Measurements from ENCODE around the gene DDI2.
"Not testable (repeated sequence)": the region's sequence is repeated elsewhere in the genome, so short reads cannot be mapped to it uniquely, and the experiment has no call there.

DDI2 gene

DNA sequence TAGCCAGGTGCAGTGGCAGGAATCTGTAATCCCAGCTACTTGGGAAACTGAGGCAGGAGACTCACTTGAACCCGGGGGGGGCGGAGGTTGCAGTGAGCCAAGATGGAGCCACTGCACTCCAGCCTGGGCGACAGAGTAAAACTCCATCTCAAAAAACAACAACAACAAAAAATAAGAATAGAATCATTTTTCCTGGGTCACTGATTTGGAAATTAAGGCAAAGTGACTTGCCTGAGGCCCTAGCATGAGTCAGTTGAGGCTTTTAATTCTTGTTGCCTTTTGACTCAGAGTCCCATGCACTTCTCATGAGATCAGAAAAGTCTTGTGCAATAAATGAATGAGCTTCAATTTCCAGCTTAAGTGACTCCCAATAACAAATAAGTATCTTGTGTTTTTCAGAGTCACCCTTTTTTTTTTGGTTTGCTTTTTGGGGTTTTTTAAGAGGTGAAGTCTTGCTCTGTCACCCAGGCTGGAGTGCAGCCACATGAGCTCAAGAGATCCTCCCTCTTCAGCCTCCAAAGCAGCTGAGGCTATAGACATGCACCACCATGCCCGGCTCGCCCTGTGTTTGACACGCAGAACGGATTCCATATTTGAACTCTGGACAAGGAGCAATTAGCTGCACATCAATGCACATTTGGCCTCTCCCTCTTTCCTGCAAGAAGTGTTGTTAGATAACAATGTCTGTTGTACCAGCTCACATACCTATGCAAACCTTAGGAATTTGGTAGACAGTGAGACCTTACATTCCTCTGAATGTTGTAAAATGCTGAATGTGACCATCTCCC, 63.5 kb downstream of the DDI2 start:
- FAIRE-seq: no peak

DNA sequence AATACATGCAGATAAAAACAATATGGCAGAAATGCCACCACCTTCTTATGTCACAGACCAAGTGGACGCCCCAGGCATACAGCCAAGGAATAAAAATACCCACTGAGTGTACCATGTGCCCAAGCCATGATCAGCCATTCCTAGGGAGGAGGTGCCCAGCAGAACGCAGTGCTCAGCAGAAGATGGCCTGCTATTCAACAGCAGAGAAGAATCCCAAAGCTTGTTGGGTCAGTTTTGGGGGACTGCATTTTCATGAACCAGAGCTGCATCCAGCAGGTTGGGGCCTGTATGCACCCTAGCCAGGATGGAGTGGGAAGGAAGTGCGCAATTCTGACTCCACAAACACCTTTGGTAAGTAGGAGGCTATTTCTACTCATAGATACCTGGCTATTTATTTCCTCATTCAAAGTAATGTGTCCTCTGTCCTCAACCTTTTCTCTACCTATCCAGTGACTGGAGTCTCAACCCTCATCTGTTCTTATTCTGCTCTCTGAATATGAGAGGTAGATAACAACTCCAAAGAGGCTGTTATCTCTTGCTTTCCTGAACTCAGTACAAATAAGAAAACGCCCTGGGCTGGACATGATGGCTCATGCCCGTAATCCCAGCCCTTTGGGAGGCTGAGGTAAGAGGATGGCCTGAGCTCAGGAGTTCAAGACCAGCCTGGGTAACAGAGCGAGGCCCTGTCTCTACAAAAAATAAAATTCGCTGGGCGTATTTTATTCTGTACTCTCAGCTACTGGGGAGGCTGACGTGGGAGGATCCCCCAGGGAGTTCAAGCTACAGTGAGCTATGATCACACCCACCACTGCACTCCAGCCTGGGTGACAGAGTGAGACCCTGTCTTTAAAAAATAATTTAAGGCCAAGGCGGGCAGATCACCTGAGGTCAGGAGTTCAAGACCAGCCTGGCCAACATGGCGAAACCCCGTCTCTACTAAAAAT, 64.4 kb downstream of the DDI2 start:
- no peak for FAIRE-seq

DNA sequence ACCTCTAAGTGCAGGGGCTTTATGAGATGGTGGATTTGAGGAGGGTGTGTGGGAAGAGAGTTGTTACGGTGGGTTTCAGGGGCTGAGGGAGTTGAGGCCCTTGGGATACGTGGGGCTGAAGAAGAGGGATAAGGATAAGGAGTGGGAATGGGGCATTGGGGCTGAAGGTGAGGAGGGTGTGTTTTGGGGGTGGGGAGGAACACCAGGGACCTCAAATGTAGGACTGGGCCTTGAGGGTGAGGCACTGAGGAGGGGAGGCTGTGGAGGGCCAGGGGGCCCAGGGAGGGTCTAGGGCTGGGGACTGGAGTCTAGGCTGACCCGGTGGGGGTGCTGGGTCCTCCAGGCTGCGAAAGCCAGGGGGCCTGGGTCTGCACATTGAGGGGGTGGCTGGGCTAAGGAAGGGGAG, 65.7 kb downstream of the DDI2 start:
- no peak for FAIRE-seq

DNA sequence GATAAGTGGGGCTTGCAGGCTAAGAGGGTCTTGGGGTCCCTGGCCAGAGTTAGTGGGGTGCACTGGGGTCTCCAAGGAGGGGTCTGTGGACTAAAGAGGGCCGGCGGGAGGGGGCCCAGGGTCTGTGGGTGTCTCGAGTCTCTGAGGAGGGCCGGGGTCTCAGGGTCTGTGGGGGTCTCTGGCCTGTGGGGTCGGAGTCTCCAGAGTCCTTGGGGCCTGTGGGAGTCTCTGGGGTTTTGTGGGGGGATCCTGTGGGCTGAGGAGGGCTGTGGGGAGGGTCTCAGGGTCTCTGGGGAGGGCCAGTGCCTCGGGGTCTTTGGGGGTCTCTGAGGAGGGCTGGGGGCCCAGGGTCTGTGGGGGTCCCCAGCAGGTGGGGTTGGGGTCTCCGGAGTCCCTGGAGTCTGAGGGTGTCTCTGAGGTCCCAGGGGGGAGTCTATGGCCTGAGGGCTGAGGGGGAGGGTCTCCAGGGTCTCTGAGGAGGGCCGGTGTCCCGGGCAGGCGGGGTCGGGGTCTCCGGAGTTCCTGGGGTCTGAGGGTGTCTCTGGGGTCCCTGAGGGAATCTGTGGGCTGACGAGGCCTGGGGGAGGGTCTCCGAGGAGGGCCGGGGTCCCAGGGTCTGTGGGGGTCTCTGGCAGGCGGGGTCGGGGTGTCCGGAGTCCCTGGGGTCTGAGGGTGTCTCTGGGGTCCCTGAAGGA, 66.2 kb downstream of the DDI2 start:
- no peak for FAIRE-seq

DNA sequence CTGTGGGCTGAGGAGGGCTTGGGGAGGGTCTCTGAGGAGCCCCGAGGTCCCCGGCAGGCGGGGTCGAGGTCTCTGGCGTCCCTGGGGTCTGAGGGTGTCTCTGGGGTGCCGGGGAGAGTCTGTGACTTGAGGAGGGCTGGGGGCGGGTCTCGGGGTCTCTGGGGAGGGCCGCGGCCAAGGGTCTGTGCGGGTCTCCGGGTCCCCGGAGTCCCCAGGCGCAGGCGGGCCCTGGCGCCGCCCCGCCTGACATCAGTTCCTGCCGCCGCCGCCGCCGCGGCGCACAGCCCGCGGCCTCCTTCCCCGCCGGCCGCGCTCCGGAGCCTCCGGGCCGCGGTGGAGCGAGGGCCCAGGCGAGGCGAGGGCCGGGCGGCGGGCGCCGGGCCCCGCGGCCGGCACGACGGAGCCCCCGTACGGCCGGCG, 66.8 kb downstream of the DDI2 start, which contains the start of gene PLEKHM2:
TSS of gene PLEKHM2 (plus strand) at position 279 of the 420 bp plus-strand sequence. CDS start 239 bp downstream, outside the sequence.
- FAIRE-seq: no peak

DNA sequence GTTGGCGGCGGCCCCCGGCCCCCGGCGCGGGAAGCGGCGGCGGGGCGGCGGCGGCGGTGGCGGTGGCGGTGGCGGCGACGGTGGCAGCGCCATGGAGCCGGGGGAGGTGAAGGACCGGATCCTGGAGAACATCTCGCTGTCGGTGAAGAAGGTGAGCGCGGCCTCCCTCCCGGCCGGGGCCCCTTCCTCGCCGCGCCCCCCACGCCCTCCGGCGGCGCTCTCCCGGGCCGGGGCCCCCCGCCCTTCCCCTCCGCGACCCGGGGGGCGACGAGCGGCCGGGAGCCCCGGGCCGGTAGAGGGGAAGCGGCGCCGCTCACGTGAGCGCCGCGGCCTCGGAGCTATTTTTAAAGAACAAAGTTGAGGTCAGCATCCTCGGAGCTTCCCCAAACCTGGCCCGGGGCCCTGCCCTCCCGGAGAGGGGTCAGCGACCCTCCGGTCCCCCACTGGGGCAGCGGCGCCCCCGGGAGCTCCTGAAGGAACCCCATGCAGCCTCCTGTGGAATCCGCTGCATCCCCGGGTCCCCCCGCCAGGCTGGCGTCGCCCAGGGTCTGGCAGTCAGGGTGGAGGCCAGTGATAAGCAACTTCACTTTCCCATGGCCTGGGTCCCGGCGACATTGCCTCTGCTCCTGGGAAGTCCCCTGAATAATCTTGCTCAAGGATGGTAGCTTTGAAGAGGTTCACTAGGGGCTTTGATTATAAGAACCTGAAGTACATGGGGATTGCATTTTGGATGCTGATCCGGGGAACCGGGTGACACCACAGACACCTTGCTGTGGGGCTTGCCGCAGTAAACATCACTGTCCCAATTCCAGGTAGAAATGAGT, 67.4 kb downstream of the DDI2 start:
- FAIRE-seq: no peak

DNA sequence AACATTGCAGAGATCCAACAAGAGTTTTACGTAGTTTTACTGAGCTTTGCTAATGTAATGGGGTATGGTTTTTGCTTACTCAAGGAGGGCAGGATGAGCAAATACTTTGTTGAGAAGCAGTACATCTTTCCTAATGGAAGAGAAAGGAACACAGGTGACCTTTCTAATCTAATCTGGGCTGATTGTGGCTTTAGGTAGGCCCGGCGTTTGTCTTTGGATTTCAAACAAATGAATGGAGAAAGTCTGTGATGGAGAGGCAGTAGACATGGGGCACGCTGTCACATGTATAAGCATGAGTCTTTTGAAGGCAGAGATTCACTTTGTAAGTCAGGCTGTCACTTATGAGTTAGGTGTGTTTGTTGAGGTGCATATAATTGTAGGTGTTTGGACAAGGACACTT, 68.6 kb downstream of the DDI2 start:
- FAIRE-seq: no peak

DNA sequence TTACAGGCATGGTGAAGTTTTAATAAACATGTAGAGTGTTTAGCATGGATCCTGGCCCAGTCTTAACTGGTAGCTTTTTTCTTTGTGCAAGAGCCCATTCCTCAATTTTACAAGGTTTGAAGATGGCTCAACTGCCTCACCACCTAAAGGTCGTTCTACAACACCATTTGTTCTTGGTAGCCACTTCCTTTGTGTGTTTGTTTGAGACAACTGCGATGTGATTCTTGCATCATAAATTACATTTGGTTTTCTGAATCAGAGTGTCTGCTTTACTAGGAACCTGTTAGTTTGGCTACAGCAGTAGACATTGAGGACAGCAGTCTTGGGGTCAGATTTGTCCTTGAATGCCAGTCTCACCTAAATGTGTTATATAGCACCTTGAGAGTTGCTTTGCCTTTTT, 70.2 kb downstream of the DDI2 start:
- no peak for FAIRE-seq

DNA sequence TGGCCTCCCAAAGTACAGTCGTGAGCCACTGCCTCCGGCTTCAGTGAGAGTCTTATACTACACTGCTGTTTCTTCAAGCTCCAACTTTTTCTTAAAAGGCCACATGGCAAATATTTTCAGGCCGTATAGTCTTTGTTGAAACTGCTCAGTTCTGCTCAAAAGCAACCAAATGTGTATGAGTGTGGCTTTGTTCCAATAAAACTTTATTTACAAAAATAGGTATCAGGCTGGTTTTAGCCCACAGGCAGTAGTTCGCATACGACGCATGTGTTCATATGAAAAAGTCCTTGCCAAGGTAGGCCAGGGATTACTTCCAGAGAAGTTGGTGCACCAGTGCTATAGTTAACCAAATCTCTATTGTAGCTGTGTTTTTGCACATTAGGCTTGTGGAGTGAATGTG, 73.1 kb downstream of the DDI2 start:
- no peak for FAIRE-seq

DNA sequence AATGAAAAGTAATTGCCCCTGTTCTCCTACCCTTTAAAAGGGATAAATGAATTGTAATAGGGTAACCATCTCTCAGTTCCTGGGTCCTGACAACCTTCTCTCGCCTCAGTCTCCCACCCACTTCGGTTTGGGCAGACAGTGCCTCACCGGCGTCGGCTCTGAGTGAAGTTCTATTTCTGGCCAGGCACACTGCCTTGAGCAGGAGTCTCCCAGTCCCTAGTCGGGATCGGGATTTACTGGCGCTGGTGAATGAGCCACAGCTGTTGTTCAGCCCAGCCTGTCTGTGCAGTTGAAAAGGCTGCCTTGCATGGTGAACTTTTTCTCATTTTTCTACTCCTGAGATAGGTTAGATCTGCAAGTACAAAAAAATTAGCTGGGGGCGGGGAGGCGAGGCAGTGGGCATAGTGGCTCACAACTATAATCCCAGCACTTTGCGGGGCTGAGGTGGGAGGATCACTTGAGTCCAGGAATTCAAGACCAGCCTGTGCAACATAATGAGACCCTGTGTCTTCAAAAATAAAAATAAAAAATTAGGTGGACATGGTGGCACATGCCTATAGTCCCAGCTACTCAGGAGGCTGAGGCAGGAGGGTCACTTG, 74.3 kb downstream of the DDI2 start:
- no peak for FAIRE-seq

DNA sequence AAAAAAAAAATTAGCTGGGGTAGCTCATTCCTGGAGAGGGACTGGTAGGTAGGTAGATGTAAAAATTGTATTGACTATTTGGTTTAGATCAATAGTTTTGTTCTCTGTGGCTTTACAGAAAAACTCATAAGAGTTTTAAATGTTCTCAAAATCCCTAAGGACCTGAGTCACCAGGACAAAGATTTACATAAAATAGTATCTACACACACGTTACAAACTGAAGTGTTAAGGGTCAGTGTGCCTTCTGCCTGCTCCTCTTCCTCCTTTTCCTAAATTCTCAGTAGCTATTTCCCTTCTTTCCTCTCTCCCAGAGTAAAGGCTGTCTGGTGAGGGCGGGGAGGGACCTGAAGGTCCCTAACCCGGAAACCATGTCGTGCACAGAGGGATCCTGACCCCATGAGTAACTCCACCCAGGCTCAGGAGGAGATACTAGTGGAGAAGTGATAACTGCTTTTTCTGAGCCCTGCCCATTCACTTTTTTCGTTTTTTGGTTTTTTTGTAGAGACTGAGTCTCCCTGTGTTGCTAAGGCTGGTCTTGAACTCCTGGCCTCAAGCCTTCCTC, 74.9 kb downstream of the DDI2 start:
- FAIRE-seq: no peak

DNA sequence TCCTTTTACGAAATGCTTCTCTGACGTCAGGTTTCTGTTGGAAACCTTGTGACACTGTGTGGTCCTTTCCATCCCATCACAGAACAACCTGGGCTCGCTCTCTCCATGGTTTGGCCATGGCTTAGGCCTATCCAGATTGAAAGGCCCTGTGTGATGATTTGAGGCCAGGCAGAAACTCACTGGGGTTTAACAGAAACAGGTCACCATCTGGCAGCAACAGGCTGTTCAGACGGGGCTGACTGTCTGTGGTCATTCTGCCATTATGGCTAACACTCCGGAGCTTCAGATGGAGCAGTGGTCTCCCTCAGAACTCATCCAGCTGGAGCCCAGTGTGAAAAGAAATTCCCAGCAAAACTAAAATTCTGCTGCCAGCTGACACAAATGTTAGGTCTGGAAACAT, 76.1 kb downstream of the DDI2 start:
- FAIRE-seq: no peak

DNA sequence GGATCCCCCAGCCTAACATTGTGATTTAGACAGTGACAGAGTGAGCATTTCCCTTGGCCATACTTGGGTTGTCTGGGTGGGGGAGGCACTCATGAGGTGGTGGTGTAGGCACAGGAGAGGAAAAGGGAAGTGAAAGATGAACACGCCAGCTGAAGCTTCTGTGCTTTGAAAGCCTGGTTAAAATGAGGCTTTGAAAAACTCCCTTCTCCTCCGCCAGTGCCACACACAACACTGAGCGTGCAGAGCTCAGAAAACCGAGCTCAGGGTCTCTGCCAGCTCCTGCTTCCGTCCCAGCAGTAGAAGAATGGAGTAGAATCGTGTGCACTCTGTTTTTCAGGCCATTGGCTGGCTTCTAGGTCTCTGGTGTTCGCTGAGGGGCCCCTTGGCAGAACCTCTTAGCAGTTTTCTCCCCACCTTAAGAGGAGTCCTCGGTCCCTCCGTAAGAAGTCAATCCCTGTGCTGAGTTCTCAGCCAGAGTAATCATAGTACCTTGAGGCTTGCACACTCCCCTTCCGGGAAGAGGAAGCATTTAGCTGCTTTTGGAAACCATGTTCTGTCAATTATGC, 79.8 kb downstream of the DDI2 start:
- FAIRE-seq: no peak

DNA sequence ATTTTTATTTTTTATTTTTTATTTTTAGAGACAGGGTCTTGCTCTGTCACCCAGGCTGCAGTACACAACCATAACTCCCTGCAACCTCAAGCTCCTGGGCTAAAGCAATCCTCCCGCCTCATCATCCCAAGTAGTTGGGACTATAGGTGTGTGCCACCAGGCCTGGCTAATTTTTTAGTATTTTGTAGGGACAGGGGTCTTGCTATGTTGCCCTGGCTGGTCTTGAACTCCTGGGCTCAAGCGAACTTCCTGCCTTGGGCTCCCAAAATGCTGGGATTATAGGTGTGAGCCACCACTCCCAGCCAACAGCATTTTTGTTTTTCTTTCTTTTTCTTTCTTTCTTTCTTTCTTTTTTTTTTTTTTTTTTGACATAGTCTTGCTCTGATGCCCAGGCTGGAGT, 80.9 kb downstream of the DDI2 start:
- FAIRE-seq: no peak

DNA sequence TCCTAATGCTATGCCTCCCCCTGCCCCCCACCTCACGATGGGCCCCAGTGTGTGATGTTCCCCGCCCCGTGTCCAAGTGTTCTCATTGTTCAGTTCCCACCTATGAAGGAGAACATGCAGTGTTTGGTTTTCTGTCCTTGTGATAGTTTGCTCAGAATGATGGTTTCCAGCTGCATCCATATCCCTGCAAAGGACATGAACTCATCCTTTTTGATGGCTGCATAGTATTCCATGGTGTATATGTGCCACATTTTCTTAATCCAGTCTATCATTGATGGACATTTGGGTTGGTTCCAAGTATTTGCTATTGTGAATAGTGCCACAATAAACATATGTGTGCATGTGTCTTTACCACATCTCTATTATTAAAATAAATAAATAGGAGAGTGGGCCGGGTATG, 82.1 kb downstream of the DDI2 start:
- not testable (repeated sequence) for FAIRE-seq

DNA sequence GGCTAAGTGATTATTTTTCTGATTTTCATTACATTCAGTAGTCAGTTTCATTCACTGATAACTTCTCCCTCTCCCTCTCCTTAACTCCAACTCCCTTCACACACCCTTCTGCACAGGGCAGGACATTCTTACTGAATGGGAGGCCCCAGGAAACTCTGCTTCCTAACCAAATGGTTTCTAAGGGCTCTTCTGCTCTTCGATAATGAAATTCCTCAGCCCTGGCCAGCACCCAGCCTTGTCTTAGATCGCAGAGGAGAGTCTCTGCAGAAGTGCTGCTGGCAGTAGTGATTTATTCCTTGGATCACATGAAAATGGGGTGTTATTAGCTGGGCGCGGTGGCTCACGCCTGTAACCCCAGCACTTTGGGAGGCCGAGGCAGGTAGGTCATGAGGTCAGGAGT, 83.2 kb downstream of the DDI2 start:
- FAIRE-seq: no peak

DNA sequence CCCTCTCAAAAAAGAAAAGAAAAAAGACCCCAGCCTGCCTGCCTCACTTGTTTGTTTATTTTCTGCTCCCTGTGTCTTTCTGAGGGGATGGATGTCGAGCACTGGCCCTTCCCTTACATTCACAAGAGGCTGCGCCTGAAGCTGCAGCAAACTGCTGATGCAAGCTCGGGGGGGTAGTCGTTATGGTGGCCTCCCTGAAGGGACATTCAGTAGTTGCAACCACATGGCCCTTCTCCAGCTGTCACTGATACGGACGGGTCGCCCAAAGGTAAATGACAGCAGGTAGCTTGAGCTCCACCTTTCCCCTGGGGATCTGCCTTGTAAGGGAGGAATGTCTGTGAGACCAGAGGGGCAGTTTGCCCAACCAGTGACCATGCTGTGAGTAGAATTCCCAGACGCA, 84.5 kb downstream of the DDI2 start:
- no peak for FAIRE-seq

DNA sequence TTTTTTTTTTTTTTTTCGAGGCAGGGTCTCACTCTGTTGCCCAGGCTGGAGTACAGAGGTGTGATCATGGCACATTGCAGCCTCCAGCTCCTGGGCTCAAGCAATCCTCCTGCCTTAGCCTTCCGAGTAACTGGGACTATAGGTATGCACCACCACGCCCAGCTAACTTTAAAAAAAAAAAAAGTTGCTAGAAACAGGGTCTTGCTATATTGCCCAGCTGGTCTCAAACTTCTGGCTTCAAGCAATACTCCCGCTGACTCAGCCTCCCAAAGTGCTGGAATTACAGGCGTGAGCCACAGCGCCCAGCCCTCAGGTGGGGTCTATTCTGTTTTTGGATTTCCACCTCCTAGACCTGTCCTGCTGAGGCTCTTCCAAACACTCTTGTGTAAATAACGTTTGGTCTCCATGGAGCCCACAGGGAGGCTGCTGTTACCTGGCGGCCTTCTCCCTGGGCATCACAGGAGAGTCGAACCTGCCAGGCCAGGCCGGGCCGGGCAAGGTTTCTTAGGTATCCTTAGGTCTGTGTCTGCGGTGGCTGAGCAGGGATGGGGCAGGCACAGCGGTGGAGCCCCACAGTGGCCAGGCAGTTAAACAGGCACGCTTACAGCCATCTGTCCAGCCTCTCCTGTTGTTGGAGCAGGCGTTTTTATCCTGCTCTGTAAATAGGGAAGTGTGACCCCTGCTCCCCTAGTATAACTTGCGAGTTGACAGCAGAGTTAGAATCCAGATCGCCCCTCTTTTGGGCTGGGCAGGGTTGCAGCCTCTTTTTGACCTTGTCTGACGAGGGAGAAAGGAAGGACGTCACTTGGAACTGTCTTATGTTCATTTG, 85.7 kb downstream of the DDI2 start:
- FAIRE-seq: no peak

DNA sequence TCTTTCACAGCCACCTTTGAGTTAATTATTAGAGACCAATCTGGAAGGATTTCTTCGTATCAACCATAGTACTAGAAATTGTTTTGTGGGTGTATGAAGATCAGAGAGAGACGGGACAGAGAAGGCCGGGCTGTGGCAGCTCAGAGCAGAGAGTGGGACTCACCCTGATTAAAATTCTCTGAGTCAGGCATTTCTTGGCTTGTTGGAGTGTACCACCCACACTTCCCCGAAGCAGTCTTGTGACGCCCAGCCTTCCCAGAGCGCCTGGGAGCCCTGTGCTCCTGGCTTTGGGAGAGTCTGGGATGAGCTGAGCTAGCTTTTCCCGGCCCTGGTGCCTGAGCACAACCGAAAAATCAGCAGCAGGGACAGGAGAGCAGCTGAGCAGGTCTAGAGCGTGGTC, 86.3 kb downstream of the DDI2 start:
- no peak for FAIRE-seq

DNA sequence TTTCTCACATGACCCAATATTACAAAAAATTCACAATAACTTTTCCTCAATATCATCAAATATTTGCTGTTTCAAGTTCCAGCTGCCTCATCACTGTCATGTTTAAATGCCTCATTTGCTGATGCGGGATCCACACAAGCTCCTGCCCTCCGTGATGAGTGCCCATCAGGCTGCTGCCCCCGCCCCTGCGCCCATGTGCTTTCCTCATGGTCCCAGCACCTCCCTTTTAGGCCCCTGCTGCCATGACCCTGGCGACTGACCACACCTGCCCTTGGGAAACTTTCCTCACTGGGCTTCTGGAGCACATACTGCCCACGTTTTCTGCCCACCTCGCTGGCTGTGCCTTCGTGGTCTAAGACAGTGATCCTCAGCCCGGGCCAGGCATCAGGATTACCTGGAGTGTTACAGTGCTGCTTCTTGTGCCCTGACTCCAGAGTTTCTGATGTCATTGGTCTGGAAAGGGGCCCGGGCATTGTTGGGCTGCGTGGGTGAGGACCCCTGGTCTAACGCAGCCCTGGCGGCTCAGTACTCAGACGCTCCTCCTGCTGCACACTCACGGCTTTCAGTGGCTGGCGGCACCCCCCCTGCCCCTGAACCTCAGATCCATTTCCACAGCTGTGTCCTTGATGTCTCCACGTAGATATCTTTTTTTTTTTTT, 87.4 kb downstream of the DDI2 start:
- no peak for FAIRE-seq
